GM12875 (cell line): ENCODE results near the gene MYOM1.

Experiments used
- H3K4me3 ChIP-seq: one replicate; pipeline ENCODE4 v1.5.1; 2011; ENCODE audit warnings: low read depth, low read length, control low read depth
- CTCF ChIP-seq: IDR thresholded peaks from 2 replicates; pipeline ENCODE4 v1.5.1; 2011; ENCODE audit warnings: low read depth, mild to moderate bottlenecking, control low read depth, inconsistent platforms, low read length, moderate library complexity, borderline replicate concordance; ENCODE audit not compliant: insufficient read depth

MYOM1 gene

GRCh38 chr18:3110034-3110752, 109.6 kb downstream of the MYOM1 start:
- H3K4me3 ChIP-seq: no peak overlapping the region
- TF ChIP-seq CTCF: no peak

- TF ChIP-seq CTCF: no peak
- no peak overlapping the region for H3K4me3 ChIP-seq
Observed at GRCh38 chr18:3107740-3108151, 112.0 kb downstream of the MYOM1 start.

- no peak for TF ChIP-seq CTCF
- H3K4me3 ChIP-seq: no peak overlapping the region
Observed at GRCh38 chr18:3104190-3105054, 115.3 kb downstream of the MYOM1 start.

- TF ChIP-seq CTCF: no peak
- no peak overlapping the region for H3K4me3 ChIP-seq
Observed at GRCh38 chr18:3103576-3103975, 116.2 kb downstream of the MYOM1 start.

- H3K4me3 ChIP-seq: no peak overlapping the region
- no peak for TF ChIP-seq CTCF
Observed at GRCh38 chr18:3102983-3103382, 116.8 kb downstream of the MYOM1 start.

- TF ChIP-seq CTCF: no peak
- H3K4me3 ChIP-seq: no peak overlapping the region
Observed at GRCh38 chr18:3100498-3101132, 119.2 kb downstream of the MYOM1 start.

GRCh38 chr18:3099327-3099726, 120.4 kb downstream of the MYOM1 start:
- H3K4me3 ChIP-seq: no peak overlapping the region
- no peak for TF ChIP-seq CTCF
